Aorta (tissue), 5 donors: ENCODE data around the gene MLLT11. TPM values are rescaled to one million over a fixed set of nuclear protein-coding genes. Genes with fewer than 3 reads are reported as not detected.

Source experiments
- ATAC-seq: fragments of 200-7000 bp; cut with Tn5 transposase; one replicate; pipeline ENCODE4 v1.9.1; 2022; ENCODE audit warnings: moderate library complexity; ENCODE audit not compliant: low FRiP score
- DNase-seq, 2 donors: peaks; one replicate each; pipeline ENCODE4 v3.0.0-alpha.2; 2020
- H3K27ac ChIP-seq, 2 donors: one replicate each; pipeline ENCODE4 v1.5.1; 2013; ENCODE audit warnings: low read length in 2 of 2, mild to moderate bottlenecking in 2 of 2, moderate library complexity in 2 of 2, control low read depth in 1 of 2, inconsistent platforms in 1 of 2, low read depth in 1 of 2
- H3K27me3 ChIP-seq, 2 donors: one replicate each; pipeline ENCODE4 v1.6.1; 2013; ENCODE audit warnings: control low read depth in 1 of 2, low read length in 1 of 2, mild to moderate bottlenecking in 1 of 2, moderate library complexity in 1 of 2; ENCODE audit not compliant: insufficient read depth in 2 of 2, control insufficient read depth in 1 of 2
- H3K36me3 ChIP-seq, 2 donors: one replicate each; pipeline ENCODE4 v1.6.1; 2013; ENCODE audit warnings: control low read depth in 1 of 2, low read length in 1 of 2, mild to moderate bottlenecking in 1 of 2; ENCODE audit not compliant: insufficient read depth in 2 of 2, control insufficient read depth in 1 of 2
- H3K4me1 ChIP-seq, 2 donors: one replicate each; pipeline ENCODE4 v1.6.1; 2013; ENCODE audit warnings: low read length in 2 of 2, control low read depth in 1 of 2, mild to moderate bottlenecking in 1 of 2, moderate library complexity in 1 of 2; ENCODE audit not compliant: insufficient read depth in 2 of 2, control insufficient read depth in 1 of 2
- H3K4me3 ChIP-seq, 2 donors: one replicate each; pipeline ENCODE4 v1.5.1; 2013; ENCODE audit warnings: low read length in 2 of 2, control low read depth in 1 of 2, mild to moderate bottlenecking in 1 of 2
- H3K9me3 ChIP-seq: one replicate; pipeline ENCODE4 v1.6.1; 2013; ENCODE audit warnings: mild to moderate bottlenecking, low read length; ENCODE audit not compliant: control insufficient read depth
- WGBS, 2 donors: extraction: QIAGEN DNeasy Blood & Tissue Kit; methylation state at CpG; one replicate each; pipeline ENCODE4 v1.1.7; 2013; 5-methylcytosine and 5-hydroxymethylcytosine counted together
- intact Hi-C, 2 donors: fragments of 100-400 bp; cut with DNase I; formaldehyde crosslinking; loops; one replicate each; pipeline versions ENCODE4 v1.14.2 to v1.15.0; 2022
- polyA plus RNA-seq, 2 donors: library from polyadenylated mRNA; stranded (reverse); fragments of 200-250 nt; gene quantifications; one replicate each; pipeline ENCODE4 v1.2.3, GENCODE V29; 2013
- total RNA-seq, 2 donors: library from RNA; stranded (reverse); fragmentation: NEBNext Ultra II Directional; extraction: Animal tissue kit (Norgen Biotek cat#: 25700); gene quantifications; one replicate each; pipeline ENCODE4 v1.2.1, GENCODE V29; 2021
- donor health status: healthy with polysubstance abuse.
- donor health status: Bipolar disorder and iron deficiency.
- donor health status: DM: no; HTN: no; CAD: no.
- donor health status: DM: no; HTN: no; CAD: no.
- donor health status: DM: yes; HTN: yes; CAD: no.

The MLLT11 gene
- total and polyA plus RNA-seq, 4 donors = 2.4 to 6.9 (median 3.4) TPM

- H3K27me3 ChIP-seq = no peaks in the 10 kb centered on the region
- DNase-seq (no peak), ATAC-seq (no peak)
- H3K4me1 ChIP-seq = peaks cover 0 to 3% of the 10 kb centered on the region in 2 donors
- no peak overlapping the region for H3K27ac ChIP-seq
- peaks cover 2 to 10% of the 10 kb centered on the region in 2 donors for H3K36me3 ChIP-seq
- no peak overlapping the region for H3K4me3 ChIP-seq
- no peaks in the 10 kb centered on the region for H3K9me3 ChIP-seq
- intact Hi-C loops = no loop called here
- WGBS, 2 donors = 67 to 72% methylated on average over 2 of the region's 2 CpGs
Measured at GRCh38 chr1:151051356-151052009, 8.7 kb upstream of the MLLT11 start.

GRCh38 chr1:151054971-151055547 lies 5.1 kb upstream of the MLLT11 start:
- WGBS, 2 donors = 85 to 86% methylated on average over 4 of the region's 4 CpGs
- no peaks in the 10 kb centered on the region for H3K27me3 ChIP-seq
- DNase-seq = no peak
- H3K4me3 ChIP-seq = no peak overlapping the region
- intact Hi-C loops = loop anchor here in 1 of 2 donors (5.0 kb wide), 1 partner anchor 48 kb away; the partner anchor contains the start of genes MINDY1 and PRUNE1
- ATAC-seq = no peak
- peaks cover 2 to 10% of the 10 kb centered on the region in 2 donors for H3K36me3 ChIP-seq
- H3K27ac ChIP-seq = peak overlapping the region in 1 of 2 donors; percentile 17
- no peaks in the 10 kb centered on the region for H3K9me3 ChIP-seq
- H3K4me1 ChIP-seq = peaks cover 0 to 4% of the 10 kb centered on the region in 2 donors

- WGBS, 2 donors = 47 to 48% methylated on average over 2 of the region's 2 CpGs
- no peaks in the 10 kb centered on the region for H3K27me3 ChIP-seq
- no peaks in the 10 kb centered on the region for H3K9me3 ChIP-seq
- peaks cover 2 to 10% of the 10 kb centered on the region in 2 donors for H3K36me3 ChIP-seq
- peaks cover 0 to 4% of the 10 kb centered on the region in 2 donors for H3K4me1 ChIP-seq
- peak overlapping the region in 1 of 2 donors; percentile 42 for H3K27ac ChIP-seq
- ATAC-seq (no peak), DNase-seq (no peak)
- H3K4me3 ChIP-seq = no peak overlapping the region
- intact Hi-C loops = loop anchor here in 1 of 2 donors (5.0 kb wide), 1 partner anchor 48 kb away; the partner anchor contains the start of genes MINDY1 and PRUNE1
Measured at GRCh38 chr1:151055581-151055980, 4.6 kb upstream of the MLLT11 start.

DNA sequence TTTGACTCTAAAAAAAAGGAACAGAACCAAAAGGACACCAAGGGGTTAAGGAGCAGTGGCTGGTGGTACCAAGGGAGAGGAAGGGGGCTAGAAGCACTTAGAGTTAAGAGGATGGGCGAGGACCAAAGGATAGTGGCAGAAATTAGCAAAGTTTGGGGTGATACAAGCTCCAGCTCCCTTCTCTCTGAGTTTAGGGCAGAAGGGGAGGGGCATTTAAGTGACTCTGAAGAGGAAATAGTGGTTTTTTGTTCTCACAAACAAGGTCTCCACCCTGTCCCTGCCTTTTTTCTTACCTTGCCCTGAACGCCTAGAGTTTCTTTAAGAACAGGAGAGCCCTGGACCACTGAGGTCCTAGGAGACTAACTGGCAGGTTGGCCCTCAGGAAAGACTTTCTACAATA lies 4.0 kb upstream of the MLLT11 start:
- intact Hi-C loops = loop anchor here in 1 of 2 donors (5.0 kb wide), 1 partner anchor 49 kb away; the partner anchor contains the start of genes MINDY1 and PRUNE1
- peaks cover 0 to 4% of the 10 kb centered on the region in 2 donors for H3K4me1 ChIP-seq
- H3K27ac ChIP-seq = peak overlapping the region in 1 of 2 donors; percentile 5
- no peak overlapping the region for H3K4me3 ChIP-seq
- 60 to 63% methylated on average over 2 of the region's 2 CpGs for WGBS, 2 donors
- H3K27me3 ChIP-seq = no peaks in the 10 kb centered on the region
- ATAC-seq = no peak
- DNase-seq = no peak
- peaks cover 2 to 10% of the 10 kb centered on the region in 2 donors for H3K36me3 ChIP-seq
- no peaks in the 10 kb centered on the region for H3K9me3 ChIP-seq

GRCh38 chr1:151058692-151059091 lies 1.5 kb upstream of the MLLT11 start:
- Histone ChIP-seq H3K36me3 (peaks cover 2 to 7% of the 10 kb centered on the region in 2 donors), H3K4me3 (peak overlapping the region; percentile 58 to 80), H3K4me1 (peaks cover 0 to 4% of the 10 kb centered on the region in 2 donors), H3K9me3 (no peaks in the 10 kb centered on the region), H3K27ac (peak overlapping the region; percentile 19 to 20), H3K27me3 (no peaks in the 10 kb centered on the region)
- ATAC-seq (peak; percentile 2), DNase-seq (peak in 1 of 2 donors; percentile 73)
- intact Hi-C loops = loop anchor here in 1 of 2 donors (5.0 kb wide), 1 partner anchor 51 kb away; the partner anchor contains the start of genes MINDY1 and PRUNE1
- 0 to 1% methylated on average over 10 of the region's 10 CpGs for whole genome bisulfite sequencing, 2 donors

DNA sequence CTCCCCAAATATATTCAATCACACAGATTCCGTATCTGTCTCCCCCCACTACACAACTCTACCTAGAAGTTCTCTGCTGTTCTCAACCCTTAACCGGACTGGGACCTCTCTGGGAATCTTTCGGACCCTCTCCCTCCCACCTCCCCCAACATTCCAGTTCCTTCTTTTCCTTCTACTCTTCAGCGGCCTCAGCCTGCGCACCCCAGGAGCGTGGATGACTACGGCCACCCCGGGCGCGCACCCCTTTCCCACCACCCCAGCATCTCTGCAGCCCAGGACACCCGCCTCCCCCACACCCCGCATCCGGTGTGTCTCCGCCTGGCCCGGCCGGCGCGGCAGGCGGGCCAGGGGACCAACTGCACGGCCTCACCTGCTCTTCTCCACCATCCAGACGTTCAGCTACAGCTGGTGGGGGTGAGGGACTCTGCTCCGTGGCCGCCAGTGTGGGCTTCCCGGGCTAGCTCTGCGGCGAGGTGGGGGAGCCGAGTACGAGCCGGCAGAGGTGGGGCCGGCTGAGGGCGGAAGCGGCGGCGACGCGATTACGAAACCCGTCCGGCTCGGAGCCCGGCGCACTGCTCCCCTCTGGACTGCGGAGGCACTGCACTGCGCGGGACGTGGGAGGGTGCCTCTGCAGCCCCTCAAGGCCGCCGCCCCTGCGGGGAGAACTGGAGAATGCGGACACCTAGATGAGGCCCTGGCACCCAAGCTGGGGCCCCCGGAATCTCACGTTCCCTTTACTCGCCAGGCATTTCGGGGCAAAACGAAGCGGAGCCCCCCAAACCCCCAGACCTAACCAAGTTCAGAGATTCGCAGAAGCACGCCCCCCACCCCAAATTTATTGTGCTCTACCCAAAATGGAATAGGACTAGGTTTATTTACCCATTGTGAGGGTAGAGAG lies 839 bp upstream of the MLLT11 start, which contains the start of gene CDC42SE1:
CDC42SE1 (minus strand) TSS at position 514 of the 898 bp plus-strand sequence. CDS start 3,892 bp downstream, outside the sequence.
- Histone ChIP-seq H3K27ac (peak within 1 kb of the TSS; percentile 19 to 20), H3K4me3 (peak within 1 kb of the TSS; percentile 80 to 92), H3K4me1 (peaks cover 0 to 4% of the 10 kb centered on the region in 2 donors), H3K27me3 (no peaks in the 10 kb centered on the region), H3K36me3 (peaks cover 2 to 7% of the 10 kb centered on the region in 2 donors), H3K9me3 (no peaks in the 10 kb centered on the region)
- WGBS, 2 donors = 0 to 1% methylated on average over 47 to 58 of the region's 58 CpGs
- intact Hi-C loops = loop anchor here in 1 of 2 donors (5.0 kb wide), 1 partner anchor 52 kb away; the partner anchor contains the start of genes MINDY1 and PRUNE1
- DNase-seq (peak; percentile 92 to 96), ATAC-seq (peak; percentile 96)

DNA sequence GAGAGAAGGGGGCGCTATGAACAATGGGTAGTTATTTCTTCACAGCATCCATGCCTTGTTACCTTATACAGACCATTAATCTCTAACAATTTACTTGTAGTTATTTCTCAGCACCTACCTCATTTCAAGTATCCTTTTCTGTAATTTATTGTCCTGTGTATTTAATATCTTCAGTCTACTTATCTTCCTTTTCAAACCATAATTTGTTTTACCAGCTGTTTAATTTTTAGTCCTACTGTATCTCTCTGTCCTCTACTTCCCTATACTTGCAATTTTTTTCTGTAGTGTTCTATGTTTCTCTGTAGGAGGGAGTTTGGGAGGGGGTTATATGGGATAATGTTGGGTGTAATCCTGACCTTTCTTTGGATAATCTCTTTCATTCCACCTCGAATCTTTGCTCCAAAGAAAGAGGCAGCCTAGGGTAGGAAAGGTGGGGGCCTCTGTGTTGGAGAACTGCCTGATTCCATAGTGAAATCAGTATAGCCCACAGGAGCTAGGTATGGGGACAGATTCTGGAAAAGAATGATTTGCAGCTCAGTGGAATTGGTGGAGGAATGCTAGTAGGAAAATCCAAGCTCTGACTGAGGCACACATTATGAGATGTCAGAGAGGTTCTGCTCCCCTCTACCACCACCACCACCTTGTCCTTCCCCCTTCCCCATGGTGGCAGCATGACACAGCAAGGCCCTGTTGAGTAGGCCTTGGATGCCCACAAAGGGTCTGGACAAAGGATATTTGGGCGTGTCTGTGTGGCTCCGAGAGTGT lies 642 bp downstream of the MLLT11 start:
- H3K27ac ChIP-seq = peak overlapping the region in 1 of 2 donors; percentile 5
- no peaks in the 10 kb centered on the region for H3K36me3 ChIP-seq
- intact Hi-C loops = no loop called here
- ATAC-seq = no peak
- no peaks in the 10 kb centered on the region for H3K9me3 ChIP-seq
- H3K4me3 ChIP-seq = peak overlapping the region; percentile 80 to 92
- no peak for DNase-seq
- H3K4me1 ChIP-seq = peaks cover 0 to 4% of the 10 kb centered on the region in 2 donors
- 44 to 50% methylated on average over 4 of the region's 4 CpGs for WGBS, 2 donors
- no peaks in the 10 kb centered on the region for H3K27me3 ChIP-seq
